CD8-positive, alpha-beta memory T cell (primary cell): ENCODE data around the gene MAP2. TPM values are rescaled to one million over a fixed set of nuclear protein-coding genes. Genes with fewer than 3 reads are reported as not detected.
"Not testable (repeated sequence)": the region's sequence is repeated elsewhere in the genome, so short reads cannot be mapped to it uniquely, and the experiment has no call there.

ENCODE experiments used
- CTCF ChIA-PET: fragments of 350-600 bp; sonication (Branson Sonifier 250); formaldehyde crosslinking; loops from one replicate; lab custom pipeline; 2021; ENCODE audit warnings: antibody characterized with exemption; lab: Charles Lee
- POLR2A ChIA-PET: fragments of 350-600 bp; sonication (Branson Sonifier 250); formaldehyde crosslinking; loops from one replicate; lab custom pipeline; 2021; ENCODE audit warnings: antibody characterized with exemption; lab: Charles Lee
- DNase-seq, 5 donors: peaks; one replicate each; pipeline versions ENCODE4 v3.0.0 to v3.0.0-alpha.2; 2020 to 2022; ENCODE audit warnings: mixed read lengths in 1 of 5
- H3K27ac ChIP-seq: one replicate; pipeline ENCODE4 v1.7.0; 2013; ENCODE audit warnings: low read depth, mild to moderate bottlenecking, low read length, moderate library complexity
- H3K27me3 ChIP-seq: 2 replicates; pipeline ENCODE4 v1.7.0; 2013; ENCODE audit warnings: low read length, mild to moderate bottlenecking; ENCODE audit not compliant: insufficient read depth, poor library complexity, severe bottlenecking
- H3K36me3 ChIP-seq: 2 replicates; pipeline ENCODE4 v1.7.0; 2013; ENCODE audit warnings: mild to moderate bottlenecking, low read length, moderate library complexity; ENCODE audit not compliant: insufficient read depth
- H3K4me1 ChIP-seq: 2 replicates; pipeline ENCODE4 v1.7.0; 2013; ENCODE audit warnings: mild to moderate bottlenecking, low read length, moderate library complexity; ENCODE audit not compliant: insufficient read depth
- H3K4me3 ChIP-seq: 2 replicates; pipeline ENCODE4 v1.7.0; 2013; ENCODE audit warnings: mild to moderate bottlenecking, low read length
- H3K9me3 ChIP-seq: 2 replicates; pipeline ENCODE4 v1.7.0; 2013; ENCODE audit warnings: mild to moderate bottlenecking, low read length
- H3K27ac Mint-ChIP-seq, 8 donors: one replicate each; pipeline ENCODE4 v1.8.0; 2020 to 2021; ENCODE audit warnings: mixed read lengths in 8 of 8, mild to moderate bottlenecking in 6 of 8, inconsistent platforms in 3 of 8, moderate library complexity in 3 of 8
- H3K27me3 Mint-ChIP-seq, 2 donors: one replicate each; pipeline ENCODE4 v1.8.0; 2020 to 2021; ENCODE audit warnings: mixed read lengths in 2 of 2, mild to moderate bottlenecking in 1 of 2, moderate library complexity in 1 of 2
- H3K36me3 Mint-ChIP-seq, 3 donors: one replicate each; pipeline ENCODE4 v1.8.0; 2020 to 2021; ENCODE audit warnings: mixed read lengths in 3 of 3, inconsistent platforms in 1 of 3, mild to moderate bottlenecking in 1 of 3
- H3K4me1 Mint-ChIP-seq, 3 donors: one replicate each; pipeline ENCODE4 v1.8.0; 2020 to 2021; ENCODE audit warnings: mixed read lengths in 3 of 3, inconsistent platforms in 1 of 3, mild to moderate bottlenecking in 1 of 3
- H3K4me3 Mint-ChIP-seq, 7 donors: one replicate each; pipeline ENCODE4 v1.8.0; 2020 to 2021; ENCODE audit warnings: mixed read lengths in 7 of 7, mild to moderate bottlenecking in 6 of 7, moderate library complexity in 4 of 7, inconsistent platforms in 2 of 7
- H3K9me3 Mint-ChIP-seq, 5 donors: one replicate each; pipeline ENCODE4 v1.8.0; 2020 to 2022; ENCODE audit warnings: mixed read lengths in 5 of 5, mild to moderate bottlenecking in 3 of 5, moderate library complexity in 2 of 5, inconsistent platforms in 1 of 5
- polyA plus RNA-seq: library from polyadenylated mRNA; unstranded; fragments of 300-500 nt; fragmentation: Illumina TruSeq; gene quantifications from one replicate; pipeline ENCODE4 v1.2.3, GENCODE V29; 2021
- total RNA-seq, 2 experiments: library from RNA; stranded (reverse); gene quantifications; one replicate each; pipeline ENCODE4 v1.2.3, GENCODE V29; 2021

The MAP2 gene
- total and polyA plus RNA-seq, 3 experiments from 2014 or later: 0.08 TPM; not detected in 2

DNA sequence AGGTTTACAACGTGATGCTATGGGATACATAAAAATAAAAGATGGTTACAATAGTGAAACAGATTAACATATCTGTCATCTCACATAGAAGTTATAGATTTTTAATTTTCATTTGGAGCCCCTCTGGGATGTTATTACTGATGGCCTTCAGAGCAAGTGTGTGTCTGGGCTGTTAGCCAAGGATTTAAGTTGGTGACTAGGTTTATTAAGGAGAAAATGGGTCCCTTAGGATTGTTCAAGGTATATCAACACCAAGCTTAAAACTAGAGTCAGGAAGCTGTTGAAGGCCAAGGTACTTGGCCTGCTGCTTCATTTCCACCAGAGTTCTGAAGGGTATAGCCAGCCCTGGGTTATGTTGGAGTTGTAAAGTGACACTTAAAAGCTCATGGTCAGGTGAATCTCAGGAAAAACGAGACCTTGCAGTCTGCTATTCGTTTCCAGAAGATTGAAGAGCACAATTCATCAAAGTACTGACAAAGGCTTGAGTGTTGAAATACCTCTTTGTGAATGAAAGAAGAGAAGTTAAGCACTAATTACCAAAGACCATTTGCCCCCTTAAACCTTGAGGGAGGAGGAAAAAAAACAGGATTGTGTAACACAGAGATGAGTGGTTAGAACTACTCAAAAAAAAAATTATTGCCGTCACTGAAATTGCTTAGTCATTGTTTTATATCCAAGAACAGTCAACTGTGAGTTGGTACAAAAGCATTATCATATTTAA is 48.4 kb downstream of the MAP2 start:
- POLR2A ChIA-PET: no interaction called here
- H3K27ac ChIP-seq: no peak overlapping the region
- CTCF ChIA-PET: no interaction called here
- H3K4me3 Mint-ChIP-seq: no peak overlapping the region
- H3K9me3 Mint-ChIP-seq: peaks cover 0 to 5% (median 0%) of the 10 kb centered on the region in 5 donors
- no peak overlapping the region for H3K4me3 ChIP-seq
- H3K36me3 ChIP-seq: no peaks in the 10 kb centered on the region
- H3K36me3 Mint-ChIP-seq: no peaks in the 10 kb centered on the region
- H3K27me3 Mint-ChIP-seq: no peaks in the 10 kb centered on the region
- no peaks in the 10 kb centered on the region for H3K9me3 ChIP-seq
- no peaks in the 10 kb centered on the region for H3K27me3 ChIP-seq
- no peak overlapping the region for H3K27ac Mint-ChIP-seq
- DNase-seq: no peak
- H3K4me1 ChIP-seq: no peaks in the 10 kb centered on the region
- H3K4me1 Mint-ChIP-seq: no peaks in the 10 kb centered on the region

GRCh38 chr2:209472871-209473270 is 49.0 kb downstream of the MAP2 start:
- Histone ChIP-seq H3K27me3 (no peaks in the 10 kb centered on the region), H3K36me3 (no peaks in the 10 kb centered on the region), H3K27ac (no peak overlapping the region), H3K4me3 (no peak overlapping the region), H3K4me1 (no peaks in the 10 kb centered on the region), H3K9me3 (no peaks in the 10 kb centered on the region)
- Mint-ChIP-seq H3K27ac (no peak overlapping the region), H3K4me1 (no peaks in the 10 kb centered on the region), H3K36me3 (no peaks in the 10 kb centered on the region), H3K27me3 (no peaks in the 10 kb centered on the region), H3K4me3 (no peak overlapping the region), H3K9me3 (peaks cover 0 to 5% (median 0%) of the 10 kb centered on the region in 5 donors)
- CTCF ChIA-PET: no interaction called here
- POLR2A ChIA-PET: no interaction called here
- no peak for DNase-seq

DNA sequence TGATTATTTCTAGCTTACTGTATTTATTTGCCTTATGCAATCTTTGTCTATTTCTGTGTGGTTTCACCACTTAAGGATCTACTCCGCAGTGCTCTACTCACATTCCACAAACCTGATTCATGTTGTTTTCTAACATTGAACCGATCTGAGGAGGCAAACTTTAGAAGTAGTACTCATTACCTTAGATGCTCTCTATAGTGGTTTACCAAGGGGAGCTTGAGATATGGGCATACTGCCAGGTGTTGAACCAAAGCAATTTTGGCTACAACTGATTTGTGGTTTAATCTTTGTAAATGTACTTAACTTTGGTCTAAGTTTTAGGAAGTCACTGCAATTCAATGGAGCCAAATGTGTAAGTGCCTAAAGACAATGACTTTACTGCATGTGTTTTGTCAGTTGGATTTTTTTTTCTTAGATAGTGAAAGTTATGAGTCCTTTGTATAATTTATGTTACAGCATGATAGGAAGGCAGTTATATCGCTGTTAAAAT is 50.1 kb downstream of the MAP2 start:
- no peak for DNase-seq
- CTCF ChIA-PET: no interaction called here
- H3K4me3 ChIP-seq: no peak overlapping the region
- no peaks in the 10 kb centered on the region for H3K36me3 ChIP-seq
- POLR2A ChIA-PET: no interaction called here
- Mint-ChIP-seq H3K36me3 (no peaks in the 10 kb centered on the region), H3K9me3 (peaks cover 0 to 5% (median 0%) of the 10 kb centered on the region in 5 donors), H3K4me3 (no peak overlapping the region), H3K27ac (no peak overlapping the region), H3K27me3 (no peaks in the 10 kb centered on the region), H3K4me1 (no peaks in the 10 kb centered on the region)
- H3K4me1 ChIP-seq: no peaks in the 10 kb centered on the region
- H3K27me3 ChIP-seq: no peaks in the 10 kb centered on the region
- no peaks in the 10 kb centered on the region for H3K9me3 ChIP-seq
- no peak overlapping the region for H3K27ac ChIP-seq

DNA sequence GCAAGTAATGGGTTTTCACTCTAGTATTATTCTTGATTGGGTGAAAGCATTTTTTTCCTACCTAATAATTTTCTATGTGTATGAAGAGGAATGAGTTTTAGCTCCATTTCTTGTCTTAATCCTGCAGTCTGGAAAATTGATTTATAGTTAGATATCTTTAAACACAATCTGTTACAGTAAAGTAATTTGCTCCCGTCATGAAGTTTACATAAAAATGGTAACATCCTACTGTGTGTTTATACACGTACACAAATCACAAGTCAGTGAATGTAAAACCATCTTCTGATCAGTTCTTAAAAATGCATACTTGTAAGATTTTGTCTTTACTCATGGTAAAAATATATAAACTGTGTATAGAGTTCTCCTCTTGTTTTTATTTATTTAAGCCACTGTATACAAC is 51.1 kb downstream of the MAP2 start:
- no peaks in the 10 kb centered on the region for H3K4me1 ChIP-seq
- Mint-ChIP-seq H3K9me3 (peaks cover 0 to 2% (median 0%) of the 10 kb centered on the region in 5 donors), H3K4me1 (no peaks in the 10 kb centered on the region), H3K36me3 (no peaks in the 10 kb centered on the region), H3K4me3 (no peak overlapping the region), H3K27ac (no peak overlapping the region), H3K27me3 (no peaks in the 10 kb centered on the region)
- H3K9me3 ChIP-seq: no peaks in the 10 kb centered on the region
- no peak overlapping the region for H3K4me3 ChIP-seq
- no peaks in the 10 kb centered on the region for H3K36me3 ChIP-seq
- no peaks in the 10 kb centered on the region for H3K27me3 ChIP-seq
- H3K27ac ChIP-seq: no peak overlapping the region
- ChIA-PET CTCF (no interaction called here), POLR2A (no interaction called here)
- DNase-seq: no peak

- ChIA-PET POLR2A (no interaction called here), CTCF (no interaction called here)
- Mint-ChIP-seq H3K27ac (peak overlapping the region in 1 of 8 donors; percentile 36), H3K27me3 (no peaks in the 10 kb centered on the region), H3K36me3 (no peaks in the 10 kb centered on the region), H3K4me1 (no peaks in the 10 kb centered on the region), H3K9me3 (peaks cover 0 to 2% (median 0%) of the 10 kb centered on the region in 5 donors), H3K4me3 (no peak overlapping the region)
- Histone ChIP-seq H3K36me3 (no peaks in the 10 kb centered on the region), H3K4me1 (no peaks in the 10 kb centered on the region), H3K27ac (no peak overlapping the region), H3K27me3 (no peaks in the 10 kb centered on the region), H3K4me3 (no peak overlapping the region), H3K9me3 (no peaks in the 10 kb centered on the region)
- no peak for DNase-seq
Measured at GRCh38 chr2:209476367-209477208, 52.7 kb downstream of the MAP2 start.

GRCh38 chr2:209492296-209492695 is 68.4 kb downstream of the MAP2 start:
- H3K4me1 ChIP-seq, H3K27me3 Mint-ChIP-seq, H3K4me1 Mint-ChIP-seq, H3K9me3 ChIP-seq, POLR2A ChIA-PET, H3K36me3 ChIP-seq, H3K27ac ChIP-seq, CTCF ChIA-PET, H3K4me3 Mint-ChIP-seq, H3K27me3 ChIP-seq, H3K27ac Mint-ChIP-seq, H3K4me3 ChIP-seq, H3K36me3 Mint-ChIP-seq, DNase-seq: not testable (repeated sequence)
- peaks cover 0 to 19% (median 12%) of the 10 kb centered on the region in 5 donors for H3K9me3 Mint-ChIP-seq

- H3K4me1 ChIP-seq, H3K36me3 Mint-ChIP-seq, H3K27me3 ChIP-seq, H3K36me3 ChIP-seq, H3K4me3 ChIP-seq, CTCF ChIA-PET, H3K27me3 Mint-ChIP-seq, H3K4me1 Mint-ChIP-seq, H3K4me3 Mint-ChIP-seq, H3K27ac Mint-ChIP-seq, DNase-seq, POLR2A ChIA-PET, H3K27ac ChIP-seq, H3K9me3 ChIP-seq: not testable (repeated sequence)
- peaks cover 6 to 18% (median 13%) of the 10 kb centered on the region in 5 donors for H3K9me3 Mint-ChIP-seq
Measured at GRCh38 chr2:209495068-209495620, 71.3 kb downstream of the MAP2 start.
